HEK293 (cell line): ENCODE measurements around the gene SPON1.

Experiments
- FEZF1 ChIP-seq: fragments of 450-650 bp; formaldehyde crosslinking; IDR thresholded peaks from 2 replicates; pipeline ENCODE4 v1.5.1; 2016; ENCODE audit warnings: missing biosample characterization, missing genetic modification characterization
- GLI4 ChIP-seq: fragments of 450-650 bp; formaldehyde crosslinking; IDR thresholded peaks from 2 replicates; pipeline ENCODE4 v1.5.1; 2016; ENCODE audit warnings: missing biosample characterization, missing genetic modification characterization
- KLF10 ChIP-seq: fragments of 450-650 bp; IDR thresholded peaks from 2 replicates; pipeline ENCODE4 v1.5.1; 2018; ENCODE audit warnings: missing biosample characterization, mild to moderate bottlenecking, missing genetic modification characterization
- KLF8 ChIP-seq: fragments of 450-650 bp; formaldehyde crosslinking; IDR thresholded peaks from 2 replicates; pipeline ENCODE4 v1.5.1; 2016; ENCODE audit warnings: missing biosample characterization, missing genetic modification characterization
- PRDM6 ChIP-seq: fragments of 450-650 bp; formaldehyde crosslinking; IDR thresholded peaks from 2 replicates; pipeline ENCODE4 v1.5.1; 2017; ENCODE audit warnings: missing biosample characterization, missing genetic modification characterization
- SCRT1 ChIP-seq: fragments of 450-650 bp; formaldehyde crosslinking; IDR thresholded peaks from 2 replicates; pipeline ENCODE4 v1.5.1; 2016; ENCODE audit warnings: missing biosample characterization, missing genetic modification characterization, borderline replicate concordance
- SETDB1 ChIP-seq: IDR thresholded peaks from one replicate; pipeline ENCODE4 v1.6.1; 2017; ENCODE audit warnings: mild to moderate bottlenecking, low read length, moderate library complexity, mixed read lengths; ENCODE audit not compliant: insufficient read length
- TRIM28 ChIP-seq: IDR thresholded peaks from 2 replicates; pipeline ENCODE4 v1.6.1; 2011; ENCODE audit warnings: low read length, control low read depth, borderline replicate concordance
- ZBTB1 ChIP-seq: fragments of 450-650 bp; formaldehyde crosslinking; IDR thresholded peaks from 2 replicates; pipeline ENCODE4 v1.5.1; 2016; ENCODE audit warnings: missing biosample characterization, missing genetic modification characterization
- ZEB2 ChIP-seq: fragments of 450-650 bp; formaldehyde crosslinking; IDR thresholded peaks from 2 replicates; pipeline ENCODE4 v1.5.1; 2016; ENCODE audit warnings: missing biosample characterization, missing genetic modification characterization
- ZFP41 ChIP-seq: fragments of 450-650 bp; formaldehyde crosslinking; IDR thresholded peaks from 2 replicates; pipeline ENCODE4 v1.5.1; 2016; ENCODE audit warnings: missing biosample characterization, missing genetic modification characterization, borderline replicate concordance
- ZNF140 ChIP-seq: fragments of 450-650 bp; formaldehyde crosslinking; IDR thresholded peaks from 2 replicates; pipeline ENCODE4 v1.5.1; 2016; ENCODE audit warnings: missing biosample characterization, missing genetic modification characterization
- ZNF155 ChIP-seq: fragments of 450-650 bp; formaldehyde crosslinking; IDR thresholded peaks from 2 replicates; pipeline ENCODE4 v1.5.1; 2016; ENCODE audit warnings: missing biosample characterization, missing genetic modification characterization
- ZNF202 ChIP-seq: fragments of 450-650 bp; formaldehyde crosslinking; IDR thresholded peaks from 2 replicates; pipeline ENCODE4 v1.5.1; 2016; ENCODE audit warnings: missing biosample characterization, missing genetic modification characterization, borderline replicate concordance
- ZNF211 ChIP-seq: fragments of 450-650 bp; formaldehyde crosslinking; IDR thresholded peaks from 2 replicates; pipeline ENCODE4 v1.5.1; 2016; ENCODE audit warnings: low read depth, missing biosample characterization, missing genetic modification characterization
- ZNF239 ChIP-seq: fragments of 450-650 bp; formaldehyde crosslinking; IDR thresholded peaks from 2 replicates; pipeline ENCODE4 v1.5.1; 2016; ENCODE audit warnings: missing biosample characterization, missing genetic modification characterization
- ZNF324 ChIP-seq: fragments of 450-650 bp; formaldehyde crosslinking; IDR thresholded peaks from 2 replicates; pipeline ENCODE4 v1.5.1; 2016; ENCODE audit warnings: missing biosample characterization, missing genetic modification characterization
- ZNF433 ChIP-seq: fragments of 450-650 bp; formaldehyde crosslinking; IDR thresholded peaks from 2 replicates; pipeline ENCODE4 v1.5.1; 2016; ENCODE audit warnings: missing biosample characterization, missing genetic modification characterization, low read depth
- ZNF473 ChIP-seq: fragments of 450-650 bp; formaldehyde crosslinking; IDR thresholded peaks from 2 replicates; pipeline ENCODE4 v1.5.1; 2017; ENCODE audit warnings: missing biosample characterization, missing genetic modification characterization
- ZNF501 ChIP-seq: fragments of 450-650 bp; formaldehyde crosslinking; IDR thresholded peaks from 2 replicates; pipeline ENCODE4 v1.5.1; 2016; ENCODE audit warnings: missing biosample characterization, missing genetic modification characterization
- ZNF514 ChIP-seq: fragments of 450-650 bp; formaldehyde crosslinking; IDR thresholded peaks from 2 replicates; pipeline ENCODE4 v1.5.1; 2016; ENCODE audit warnings: missing biosample characterization, missing genetic modification characterization
- ZNF560 ChIP-seq: fragments of 450-650 bp; formaldehyde crosslinking; IDR thresholded peaks from 2 replicates; pipeline ENCODE4 v1.5.1; 2017; ENCODE audit warnings: missing biosample characterization, missing genetic modification characterization, borderline replicate concordance
- ZNF585B ChIP-seq: fragments of 450-650 bp; formaldehyde crosslinking; IDR thresholded peaks from 2 replicates; pipeline ENCODE4 v1.5.1; 2016; ENCODE audit warnings: missing biosample characterization, missing genetic modification characterization
- ZNF600 ChIP-seq: fragments of 450-650 bp; formaldehyde crosslinking; IDR thresholded peaks from 2 replicates; pipeline ENCODE4 v1.5.1; 2016; ENCODE audit warnings: missing biosample characterization, missing genetic modification characterization
- ZNF610 ChIP-seq: fragments of 450-650 bp; formaldehyde crosslinking; IDR thresholded peaks from 2 replicates; pipeline ENCODE4 v1.5.1; 2016; ENCODE audit warnings: missing biosample characterization, missing genetic modification characterization, borderline replicate concordance
- ZNF621 ChIP-seq: fragments of 450-650 bp; formaldehyde crosslinking; IDR thresholded peaks from 2 replicates; pipeline ENCODE4 v1.5.1; 2017; ENCODE audit warnings: missing biosample characterization, missing genetic modification characterization
- ZNF654 ChIP-seq: fragments of 450-650 bp; formaldehyde crosslinking; IDR thresholded peaks from 2 replicates; pipeline ENCODE4 v1.5.1; 2016; ENCODE audit warnings: low read depth, missing biosample characterization, missing genetic modification characterization
- ZNF658 ChIP-seq: fragments of 450-650 bp; formaldehyde crosslinking; IDR thresholded peaks from 2 replicates; pipeline ENCODE4; 2016; ENCODE audit warnings: missing biosample characterization, missing genetic modification characterization
- ZNF670 ChIP-seq: fragments of 450-650 bp; formaldehyde crosslinking; IDR thresholded peaks from 2 replicates; pipeline ENCODE4 v1.5.1; 2016; ENCODE audit warnings: missing biosample characterization, missing genetic modification characterization, low read depth
- ZNF785 ChIP-seq: fragments of 450-650 bp; formaldehyde crosslinking; IDR thresholded peaks from 2 replicates; pipeline ENCODE4 v1.5.1; 2016; ENCODE audit warnings: missing biosample characterization, missing genetic modification characterization
- ZSCAN18 ChIP-seq: fragments of 450-650 bp; formaldehyde crosslinking; IDR thresholded peaks from 2 replicates; pipeline ENCODE4 v1.5.1; 2016; ENCODE audit warnings: missing biosample characterization, missing genetic modification characterization
- TF ChIP-seq, protein P1 (sequence below): fragments of 450-650 bp; formaldehyde crosslinking; IDR thresholded peaks from 2 replicates; pipeline ENCODE4 v1.5.1; 2016; ENCODE audit warnings: missing biosample characterization, missing genetic modification characterization
- TF ChIP-seq, protein P2 (sequence below): fragments of 450-650 bp; formaldehyde crosslinking; IDR thresholded peaks from 2 replicates; pipeline ENCODE4 v1.5.1; 2016; ENCODE audit warnings: missing biosample characterization, missing genetic modification characterization
- TF ChIP-seq, protein P3 (sequence below): fragments of 450-650 bp; formaldehyde crosslinking; IDR thresholded peaks from 2 replicates; pipeline ENCODE4; 2016; ENCODE audit warnings: missing biosample characterization, missing genetic modification characterization

Gene SPON1

DNA sequence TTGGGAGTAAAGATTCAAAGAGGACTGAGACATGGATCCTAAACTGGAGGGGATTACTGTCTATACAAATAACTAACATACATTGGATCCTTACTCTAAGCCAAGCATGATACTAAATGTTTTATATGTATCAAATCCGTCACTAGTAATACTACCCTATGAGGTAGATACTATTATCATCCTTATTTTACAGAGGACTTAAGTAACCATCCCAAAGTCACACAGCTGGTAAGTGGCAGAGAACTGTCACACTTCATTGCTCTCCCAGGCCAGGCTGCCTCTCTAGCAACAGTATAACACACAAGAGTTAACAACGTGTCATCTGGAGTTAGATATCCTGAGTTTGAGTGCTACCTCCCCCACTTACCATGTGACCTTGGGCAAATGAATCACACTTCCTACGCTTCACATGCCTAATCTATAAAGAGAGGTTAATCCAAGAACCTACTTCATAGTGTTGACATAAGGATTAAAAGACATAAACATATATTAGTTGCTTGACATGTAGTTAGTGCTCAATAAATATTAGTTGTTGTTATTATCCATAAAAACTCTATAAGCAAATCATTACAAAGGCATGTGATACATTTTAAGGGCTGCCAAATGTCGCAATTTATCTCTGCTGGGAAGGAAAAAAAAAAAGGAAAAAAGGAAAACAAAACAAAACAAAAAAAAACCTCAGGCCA, 33.8 kb upstream of the SPON1 start (continued):
- peak; percentile 84 for TF ChIP-seq PRDM6
- no peak for TF ChIP-seq KLF10 (tag by site-specific recombination)
- no peak for TF ChIP-seq ZFP41
- TF ChIP-seq FEZF1 (tag by site-specific recombination) = peak; percentile 83
- TF ChIP-seq ZNF473 (tag by site-specific recombination) = no peak
- TF ChIP-seq, protein P1, sequence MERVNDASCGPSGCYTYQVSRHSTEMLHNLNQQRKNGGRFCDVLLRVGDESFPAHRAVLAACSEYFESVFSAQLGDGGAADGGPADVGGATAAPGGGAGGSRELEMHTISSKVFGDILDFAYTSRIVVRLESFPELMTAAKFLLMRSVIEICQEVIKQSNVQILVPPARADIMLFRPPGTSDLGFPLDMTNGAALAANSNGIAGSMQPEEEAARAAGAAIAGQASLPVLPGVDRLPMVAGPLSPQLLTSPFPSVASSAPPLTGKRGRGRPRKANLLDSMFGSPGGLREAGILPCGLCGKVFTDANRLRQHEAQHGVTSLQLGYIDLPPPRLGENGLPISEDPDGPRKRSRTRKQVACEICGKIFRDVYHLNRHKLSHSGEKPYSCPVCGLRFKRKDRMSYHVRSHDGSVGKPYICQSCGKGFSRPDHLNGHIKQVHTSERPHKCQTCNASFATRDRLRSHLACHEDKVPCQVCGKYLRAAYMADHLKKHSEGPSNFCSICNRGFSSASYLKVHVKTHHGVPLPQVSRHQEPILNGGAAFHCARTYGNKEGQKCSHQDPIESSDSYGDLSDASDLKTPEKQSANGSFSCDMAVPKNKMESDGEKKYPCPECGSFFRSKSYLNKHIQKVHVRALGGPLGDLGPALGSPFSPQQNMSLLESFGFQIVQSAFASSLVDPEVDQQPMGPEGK (tag by site-specific recombination) = no peak
- peak; percentile 34 for TF ChIP-seq SETDB1
- TF ChIP-seq ZNF514 (tag by site-specific recombination) = no peak
- TF ChIP-seq ZNF610 (tag by site-specific recombination) = no peak
- TF ChIP-seq ZNF785 (tag by site-specific recombination) = no peak
- no peak for TF ChIP-seq ZNF202 (tag by site-specific recombination)
- TF ChIP-seq GLI4 = no peak
- TF ChIP-seq ZNF621 = no peak
- TF ChIP-seq, protein P2, sequence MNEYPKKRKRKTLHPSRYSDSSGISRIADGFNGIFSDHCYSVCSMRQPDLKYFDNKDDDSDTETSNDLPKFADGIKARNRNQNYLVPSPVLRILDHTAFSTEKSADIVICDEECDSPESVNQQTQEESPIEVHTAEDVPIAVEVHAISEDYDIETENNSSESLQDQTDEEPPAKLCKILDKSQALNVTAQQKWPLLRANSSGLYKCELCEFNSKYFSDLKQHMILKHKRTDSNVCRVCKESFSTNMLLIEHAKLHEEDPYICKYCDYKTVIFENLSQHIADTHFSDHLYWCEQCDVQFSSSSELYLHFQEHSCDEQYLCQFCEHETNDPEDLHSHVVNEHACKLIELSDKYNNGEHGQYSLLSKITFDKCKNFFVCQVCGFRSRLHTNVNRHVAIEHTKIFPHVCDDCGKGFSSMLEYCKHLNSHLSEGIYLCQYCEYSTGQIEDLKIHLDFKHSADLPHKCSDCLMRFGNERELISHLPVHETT (tag by site-specific recombination) = no peak
- TF ChIP-seq ZNF155 (tag by site-specific recombination) = no peak
- no peak for TF ChIP-seq ZNF658
- TF ChIP-seq ZSCAN18 (tag by site-specific recombination) = no peak
- no peak for TF ChIP-seq ZNF670 (tag by site-specific recombination)
- TF ChIP-seq ZNF239 (tag by site-specific recombination) = no peak
- TF ChIP-seq ZNF433 = no peak
- TF ChIP-seq, protein P3, sequence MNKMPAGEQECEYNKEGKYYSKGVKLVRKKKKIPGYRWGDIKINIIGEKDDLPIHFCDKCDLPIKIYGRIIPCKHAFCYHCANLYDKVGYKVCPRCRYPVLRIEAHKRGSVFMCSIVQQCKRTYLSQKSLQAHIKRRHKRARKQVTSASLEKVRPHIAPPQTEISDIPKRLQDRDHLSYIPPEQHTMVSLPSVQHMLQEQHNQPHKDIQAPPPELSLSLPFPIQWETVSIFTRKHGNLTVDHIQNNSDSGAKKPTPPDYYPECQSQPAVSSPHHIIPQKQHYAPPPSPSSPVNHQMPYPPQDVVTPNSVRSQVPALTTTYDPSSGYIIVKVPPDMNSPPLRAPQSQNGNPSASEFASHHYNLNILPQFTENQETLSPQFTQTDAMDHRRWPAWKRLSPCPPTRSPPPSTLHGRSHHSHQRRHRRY (tag by site-specific recombination) = no peak
- TF ChIP-seq ZNF560 (tag by site-specific recombination) = no peak
- no peak for TF ChIP-seq ZNF501 (tag by site-specific recombination)
- TF ChIP-seq ZNF654 (tag by site-specific recombination) = peak; percentile 28; the same call in 1 of the 2 replicates
- no peak for TF ChIP-seq ZNF324 (tag by site-specific recombination)
- TF ChIP-seq ZNF211 (tag by site-specific recombination) = no peak
- TF ChIP-seq TRIM28 = peak; percentile 94; the same call in 1 of the 2 replicates
- TF ChIP-seq ZNF600 (tag by site-specific recombination) = no peak
- TF ChIP-seq ZBTB1 (tag by site-specific recombination) = no peak; the same call in 1 of the 2 replicates
- TF ChIP-seq ZEB2 (tag by site-specific recombination) = no peak
- no peak for TF ChIP-seq ZNF585B
- TF ChIP-seq KLF8 (tag by site-specific recombination) = peak; percentile 54; the same call in 1 of the 2 replicates
- TF ChIP-seq ZNF140 (tag by site-specific recombination) = no peak
- no peak for TF ChIP-seq SCRT1 (tag by site-specific recombination)
